Measurements from ENCODE around the gene MYB. TPM values are rescaled to one million over a fixed set of nuclear protein-coding genes. Genes with fewer than 3 reads are reported as not detected.

The MYB gene
- total and polyA plus RNA-seq, 2 donors from 2014 or later, result 1.3 TPM; not detected in 1

GRCh38 chr6:135250234-135250633, 69.1 kb downstream of the MYB start:
- no peak overlapping the region for H3K9ac ChIP-seq (ENCODE audit: low read length in 3 of 3)
- DNase-seq (no peak), FAIRE-seq (no peak)
- H3K4me3 ChIP-seq (ENCODE audit: low read length in 3 of 3), result no peak overlapping the region
- intact Hi-C loops (cut with DNase I), result no loop called here
- H3K27ac ChIP-seq (ENCODE audit: low read depth in 2 of 2, low read length in 2 of 2), result no peak overlapping the region
- H3K4me1 ChIP-seq (ENCODE audit: control insufficient read depth in 2 of 3, insufficient read depth in 2 of 3, low read depth in 1 of 3, low read length in 3 of 3), result no peaks in the 10 kb centered on the region
- no peaks in the 10 kb centered on the region for H3K27me3 ChIP-seq (ENCODE audit: control insufficient read depth, insufficient read depth, low read length)
- H3K9me3 ChIP-seq (ENCODE audit: control insufficient read depth in 2 of 3, insufficient read depth in 1 of 3, low read length in 3 of 3), result no peaks in the 10 kb centered on the region
- H3K36me3 ChIP-seq (ENCODE audit: control insufficient read depth in 2 of 3, insufficient read depth in 3 of 3, low read length in 3 of 3), result no peaks in the 10 kb centered on the region
- TF ChIP-seq CTCF (IDR thresholded peaks at IDR 0.05; ENCODE audit: borderline replicate concordance, extremely low read depth, insufficient read depth), result no peak

GRCh38 chr6:135250751-135251497, 69.8 kb downstream of the MYB start:
- H3K27ac ChIP-seq (ENCODE audit: low read depth in 2 of 2, low read length in 2 of 2), result no peak overlapping the region
- no peak overlapping the region for H3K9ac ChIP-seq (ENCODE audit: low read length in 3 of 3)
- H3K4me1 ChIP-seq (ENCODE audit: control insufficient read depth in 2 of 3, insufficient read depth in 2 of 3, low read depth in 1 of 3, low read length in 3 of 3), result no peaks in the 10 kb centered on the region
- no peak for TF ChIP-seq CTCF (IDR thresholded peaks at IDR 0.05; ENCODE audit: borderline replicate concordance, extremely low read depth, insufficient read depth)
- no peaks in the 10 kb centered on the region for H3K36me3 ChIP-seq (ENCODE audit: control insufficient read depth in 2 of 3, insufficient read depth in 3 of 3, low read length in 3 of 3)
- no peaks in the 10 kb centered on the region for H3K9me3 ChIP-seq (ENCODE audit: control insufficient read depth in 2 of 3, insufficient read depth in 1 of 3, low read length in 3 of 3)
- no peaks in the 10 kb centered on the region for H3K27me3 ChIP-seq (ENCODE audit: control insufficient read depth, insufficient read depth, low read length)
- DNase-seq, result no peak
- H3K4me3 ChIP-seq (ENCODE audit: low read length in 3 of 3), result no peak overlapping the region
- no peak for FAIRE-seq
- intact Hi-C loops (cut with DNase I), result no loop called here

- intact Hi-C loops (cut with DNase I), result no loop called here
- Histone ChIP-seq H3K4me1 (ENCODE audit: control insufficient read depth in 2 of 3, insufficient read depth in 2 of 3, low read depth in 1 of 3, low read length in 3 of 3) (no peaks in the 10 kb centered on the region), H3K27me3 (ENCODE audit: control insufficient read depth, insufficient read depth, low read length) (no peaks in the 10 kb centered on the region), H3K9me3 (ENCODE audit: control insufficient read depth in 2 of 3, insufficient read depth in 1 of 3, low read length in 3 of 3) (no peaks in the 10 kb centered on the region), H3K27ac (ENCODE audit: low read depth in 2 of 2, low read length in 2 of 2) (no peak overlapping the region), H3K9ac (ENCODE audit: low read length in 3 of 3) (no peak overlapping the region), H3K36me3 (ENCODE audit: control insufficient read depth in 2 of 3, insufficient read depth in 3 of 3, low read length in 3 of 3) (no peaks in the 10 kb centered on the region), H3K4me3 (ENCODE audit: low read length in 3 of 3) (no peak overlapping the region)
- FAIRE-seq, result no peak
- no peak for TF ChIP-seq CTCF (IDR thresholded peaks at IDR 0.05; ENCODE audit: borderline replicate concordance, extremely low read depth, insufficient read depth)
- DNase-seq, result no peak
Observed at GRCh38 chr6:135251498-135252441, 70.7 kb downstream of the MYB start.
